ENCODE measurements around the gene BUD31.

The BUD31 gene

DNA sequence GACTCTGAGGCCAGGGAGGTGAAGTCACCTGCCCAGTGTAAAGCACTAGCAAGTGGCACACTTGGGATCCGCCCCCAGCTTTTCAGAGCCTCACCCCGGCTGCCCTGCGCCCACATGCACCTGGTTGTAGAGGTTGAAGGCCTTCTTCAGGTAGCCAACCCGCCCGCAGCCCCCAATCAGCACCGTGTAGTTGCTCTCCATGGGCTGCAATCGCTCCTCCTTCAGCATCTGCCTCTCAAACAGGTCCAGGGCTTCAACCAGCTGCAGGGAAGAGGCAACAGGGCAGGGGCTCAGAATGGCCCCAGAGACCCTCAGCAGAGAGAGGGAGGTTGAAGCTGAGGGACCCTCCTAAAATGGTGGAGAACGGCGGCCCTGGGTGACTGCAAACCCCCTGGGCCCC lies 24.4 kb downstream of the BUD31 start:
- no peak for DNase-seq (ENCODE audit: low read depth)

DNA sequence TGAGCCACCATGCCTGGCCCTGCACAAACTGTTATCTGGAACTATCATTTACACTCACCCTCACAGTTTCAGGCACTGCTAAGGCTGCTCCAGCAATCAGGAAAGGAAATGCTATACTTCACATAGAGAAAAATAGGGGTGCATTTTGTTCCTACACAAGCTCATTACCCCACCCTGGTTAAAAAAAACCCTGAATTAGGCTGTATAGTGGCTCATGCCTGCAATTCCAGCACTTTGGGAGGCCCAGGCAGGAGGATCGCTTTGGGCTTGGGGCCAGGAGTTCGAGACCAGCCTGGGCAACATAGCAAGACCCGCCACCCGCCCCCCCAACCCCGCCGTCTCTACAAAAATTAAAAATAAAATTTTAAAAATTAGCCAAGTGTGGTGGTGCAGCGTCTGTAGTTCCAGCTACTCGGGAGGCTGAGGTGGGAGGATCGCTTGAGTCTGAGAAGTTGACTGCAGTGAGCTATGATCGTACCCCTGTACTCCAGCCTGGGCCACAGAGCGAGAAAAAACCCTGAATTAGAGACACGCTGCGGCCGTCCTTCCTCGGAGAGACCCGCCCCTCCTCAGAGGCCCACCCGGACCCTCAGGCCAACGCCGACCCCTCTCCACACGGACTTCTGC lies 29.3 kb downstream of the BUD31 start:
- peak; percentile 6 for DNase-seq (ENCODE audit: low read depth)

DNA sequence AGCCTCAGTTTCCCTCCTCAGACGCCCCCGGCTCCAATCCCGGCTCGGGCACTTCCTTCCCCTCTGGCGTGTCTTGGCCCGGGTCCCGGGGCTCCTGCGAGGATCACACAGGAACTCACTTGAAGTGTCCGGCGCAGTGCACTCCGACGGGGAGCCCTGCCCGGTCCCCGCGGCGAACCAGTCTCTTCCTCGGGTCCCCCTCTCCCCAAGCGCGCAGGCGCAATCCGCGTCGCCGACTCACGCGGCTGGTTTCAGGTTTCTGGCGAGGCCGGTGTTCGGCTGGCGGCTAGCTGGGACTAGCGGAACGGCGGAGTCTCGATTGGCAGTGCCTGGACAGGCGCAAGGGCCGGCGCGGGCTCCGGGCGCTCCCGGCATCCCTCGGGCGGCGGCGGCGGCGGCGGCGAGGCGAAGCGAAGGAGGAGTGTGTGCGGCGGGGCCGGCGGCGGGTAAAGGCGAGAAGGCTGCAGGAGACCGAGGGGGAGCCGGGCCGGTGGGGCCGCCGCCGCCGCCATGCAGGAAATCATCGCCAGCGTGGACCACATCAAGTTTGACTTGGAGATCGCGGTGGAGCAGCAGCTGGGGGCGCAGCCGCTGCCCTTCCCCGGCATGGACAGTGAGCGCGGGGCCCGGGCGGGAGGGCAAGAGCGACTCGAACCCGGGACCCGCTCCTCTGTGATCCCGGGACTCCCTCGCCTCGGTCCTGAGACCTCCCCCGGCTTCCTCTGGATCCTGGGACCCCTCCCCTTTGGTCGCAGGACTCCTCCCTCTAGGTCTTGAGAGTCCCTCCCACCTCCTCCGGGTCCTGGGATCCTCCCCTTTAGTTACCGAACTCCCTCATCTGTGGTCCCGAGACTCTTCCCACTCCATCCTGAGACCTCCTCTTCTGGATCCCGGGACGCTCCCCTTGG lies 30.1 kb downstream of the BUD31 start, which contains the start of the genes CPSF4 and PTCD1:
Gene CPSF4 (plus strand): TSS at position 371 of the 908 bp plus-strand sequence. CDS start 140 bp downstream, at position 511.
Gene PTCD1 (minus strand): TSS at position 226 of the 908 bp plus-strand sequence. CDS start 3,556 bp downstream, outside the sequence.
- DNase-seq (ENCODE audit: low read depth) = peak; percentile 91

DNA sequence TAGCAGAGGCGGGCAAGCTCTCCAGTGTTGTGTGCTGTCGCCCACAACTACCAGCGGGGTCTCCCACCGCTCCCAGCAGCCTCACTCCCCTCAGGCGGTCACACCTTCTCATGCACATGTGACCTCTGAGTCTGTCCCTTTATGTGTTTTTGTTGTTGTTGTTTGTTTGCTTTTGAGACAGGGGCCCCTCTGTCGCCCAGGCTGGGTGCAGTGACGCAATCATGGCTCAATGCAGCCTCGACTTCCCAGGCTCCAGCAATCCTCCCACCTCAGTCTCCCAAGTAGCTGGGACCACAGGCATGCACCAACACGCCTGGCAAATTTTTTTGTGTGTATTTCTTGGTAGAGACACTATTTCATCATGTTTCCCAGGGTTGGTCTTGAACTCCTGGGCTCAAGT lies 31.4 kb downstream of the BUD31 start:
- DNase-seq (ENCODE audit: low read depth) = peak; percentile 62

DNA sequence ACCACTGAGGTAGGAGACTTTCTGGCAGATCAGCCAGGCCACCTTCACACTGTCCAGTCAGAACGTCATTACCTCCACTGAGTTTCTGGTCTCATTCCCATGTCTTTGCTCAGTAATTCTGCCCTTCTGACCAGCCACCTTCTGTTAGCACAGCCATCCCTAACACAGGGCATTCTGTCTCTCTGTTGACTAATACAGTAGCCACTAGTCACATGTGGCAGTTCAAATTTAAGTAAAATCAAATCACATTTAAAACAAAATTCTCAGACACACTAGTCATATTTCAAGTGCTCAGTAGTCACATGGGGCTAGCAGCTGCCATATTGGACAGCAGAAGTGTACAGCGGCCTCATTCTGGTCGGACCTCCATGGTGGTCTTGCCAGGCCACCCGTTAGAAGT lies 37.3 kb downstream of the BUD31 start:
- no peak for DNase-seq (ENCODE audit: low read depth)

DNA sequence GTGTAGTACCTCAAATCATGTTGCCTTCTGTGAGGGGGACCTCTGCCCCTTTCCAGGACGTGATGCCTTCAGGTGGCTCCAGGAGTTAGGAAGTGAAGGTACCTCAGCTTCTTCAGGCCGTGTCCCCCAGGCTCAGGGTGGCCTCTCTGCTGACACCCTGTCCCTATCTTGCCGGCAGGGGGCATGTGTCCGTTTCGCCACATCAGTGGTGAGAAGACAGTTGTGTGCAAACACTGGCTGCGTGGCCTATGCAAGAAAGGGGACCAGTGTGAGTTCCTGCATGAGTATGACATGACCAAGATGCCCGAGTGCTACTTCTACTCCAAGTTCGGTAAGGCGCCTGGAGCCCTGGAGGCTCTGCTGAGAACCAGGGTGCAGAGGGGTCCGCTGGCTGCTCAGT lies 39.2 kb downstream of the BUD31 start:
- no peak for DNase-seq (ENCODE audit: low read depth)

DNA sequence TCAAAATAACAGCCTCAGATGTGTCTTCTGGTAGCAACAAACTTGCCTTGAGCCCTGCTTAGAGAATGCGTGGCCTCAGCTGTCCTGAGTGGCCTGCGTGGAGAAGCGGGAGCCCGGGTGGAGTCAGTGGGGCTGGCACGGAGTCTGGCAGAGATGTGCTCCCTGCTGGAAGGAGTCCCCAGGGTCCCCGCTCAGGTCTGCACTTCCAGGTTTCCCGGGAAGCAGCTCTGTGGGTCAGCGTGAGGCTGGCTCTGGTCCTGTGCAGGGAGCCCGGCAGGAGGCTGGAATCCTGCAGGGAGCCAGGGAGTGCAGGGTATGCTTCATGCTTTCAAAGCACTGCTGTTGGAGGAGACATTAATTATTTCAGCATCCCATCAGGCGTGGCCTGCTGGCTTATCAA lies 40.1 kb downstream of the BUD31 start:
- no peak for DNase-seq (ENCODE audit: low read depth)

DNA sequence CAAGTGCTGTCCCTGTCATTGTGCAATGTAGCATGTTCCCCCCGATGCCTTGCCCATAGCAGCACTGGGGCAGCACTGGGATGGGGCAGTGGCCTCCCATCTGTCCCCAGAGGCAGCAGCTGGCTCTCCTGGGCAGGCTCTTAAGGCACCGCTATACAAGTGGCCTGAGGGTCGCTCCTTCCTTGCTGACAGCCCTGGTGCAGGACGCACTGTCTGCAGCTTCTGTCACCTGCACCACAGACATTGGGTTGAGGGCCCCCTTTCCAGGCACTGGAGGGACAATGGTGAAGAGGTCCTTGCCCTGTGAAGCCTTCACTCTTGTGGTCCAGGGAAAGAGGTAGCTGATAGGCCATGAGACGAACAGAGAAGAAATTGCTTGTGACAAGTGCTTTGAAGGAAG lies 40.6 kb downstream of the BUD31 start:
- no peak for DNase-seq (ENCODE audit: low read depth)

DNA sequence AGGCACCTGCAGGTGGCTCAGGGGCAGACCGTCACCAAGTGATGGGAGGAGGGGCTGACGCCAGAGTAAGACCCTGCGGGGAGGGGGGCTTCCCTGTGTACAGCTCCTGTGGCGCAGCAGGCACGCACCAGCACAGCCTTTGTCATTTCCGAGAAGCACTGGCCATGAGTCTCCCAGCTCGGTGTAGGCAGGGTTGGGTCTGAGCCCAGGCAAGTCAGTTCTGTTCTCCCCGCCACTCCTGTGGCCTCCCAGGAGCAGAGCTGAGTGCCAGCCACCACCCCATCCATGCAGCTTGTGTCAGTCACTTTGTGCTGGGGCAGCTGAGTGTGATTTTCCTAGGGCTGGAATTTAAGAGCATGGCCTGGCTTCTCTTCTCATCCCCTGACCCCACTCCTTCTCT lies 43.2 kb downstream of the BUD31 start:
- no peak for DNase-seq (ENCODE audit: low read depth)

DNA sequence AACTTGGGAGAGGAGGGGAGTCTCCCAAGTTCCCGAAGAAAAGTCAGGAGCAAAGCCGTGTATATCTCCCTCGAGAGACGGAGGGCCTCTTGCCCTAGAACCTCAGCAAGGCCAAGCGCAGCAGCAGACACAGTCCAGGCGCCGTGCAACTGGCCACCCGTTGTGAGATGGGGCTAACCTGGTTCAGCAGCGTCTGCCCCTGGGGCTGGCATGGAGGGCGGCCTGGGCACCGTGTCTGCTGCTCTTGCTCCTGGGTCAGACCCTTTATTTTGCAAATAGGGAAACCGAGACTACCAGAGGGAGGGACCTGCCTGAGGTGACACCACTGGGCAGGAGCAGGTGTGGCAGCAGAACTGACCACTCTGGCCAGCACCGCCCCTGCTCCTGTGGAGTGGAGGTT lies 43.8 kb downstream of the BUD31 start:
- DNase-seq (ENCODE audit: low read depth) = no peak

DNA sequence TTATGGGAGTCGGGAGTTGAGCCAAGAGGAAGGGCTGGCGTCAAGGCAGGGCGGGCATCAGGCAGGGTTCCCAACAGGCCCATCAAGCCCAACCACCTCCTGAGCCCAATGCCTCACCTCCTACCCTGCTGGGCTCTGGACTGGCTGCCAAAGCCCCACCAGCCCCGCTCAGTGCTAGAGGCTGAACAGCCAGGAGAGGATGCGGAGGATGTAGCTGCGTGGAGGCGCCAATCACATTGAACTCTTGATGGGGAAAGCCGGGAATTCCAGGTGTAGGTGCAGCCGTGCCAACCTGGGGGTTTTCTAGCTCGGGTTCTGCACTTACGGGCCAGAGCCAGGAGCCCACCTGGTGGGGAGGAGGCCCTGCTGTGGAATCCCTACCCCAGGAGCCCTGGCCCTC lies 44.3 kb downstream of the BUD31 start:
- no peak for DNase-seq (ENCODE audit: low read depth)

DNA sequence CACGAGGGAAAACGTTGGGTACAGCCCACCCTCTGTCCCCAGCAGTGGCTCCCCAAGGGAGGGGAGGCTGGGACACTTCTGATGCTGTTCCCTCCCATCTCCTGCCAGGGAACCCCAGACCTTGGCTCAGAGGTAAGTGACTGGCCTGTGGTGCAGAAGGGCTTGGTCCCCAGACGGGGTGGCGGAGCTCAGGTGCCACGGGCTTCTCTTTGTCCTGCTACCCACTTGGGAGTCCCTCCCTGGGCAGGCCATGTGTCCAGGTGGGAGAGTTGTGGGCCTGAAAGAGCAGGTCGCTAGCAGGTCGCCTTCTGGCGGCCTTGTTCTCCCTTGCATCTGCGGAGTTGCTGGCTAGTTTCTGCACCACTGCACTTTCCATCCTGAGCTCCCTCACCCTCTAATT lies 47.1 kb downstream of the BUD31 start:
- DNase-seq (ENCODE audit: low read depth) = no peak

DNA sequence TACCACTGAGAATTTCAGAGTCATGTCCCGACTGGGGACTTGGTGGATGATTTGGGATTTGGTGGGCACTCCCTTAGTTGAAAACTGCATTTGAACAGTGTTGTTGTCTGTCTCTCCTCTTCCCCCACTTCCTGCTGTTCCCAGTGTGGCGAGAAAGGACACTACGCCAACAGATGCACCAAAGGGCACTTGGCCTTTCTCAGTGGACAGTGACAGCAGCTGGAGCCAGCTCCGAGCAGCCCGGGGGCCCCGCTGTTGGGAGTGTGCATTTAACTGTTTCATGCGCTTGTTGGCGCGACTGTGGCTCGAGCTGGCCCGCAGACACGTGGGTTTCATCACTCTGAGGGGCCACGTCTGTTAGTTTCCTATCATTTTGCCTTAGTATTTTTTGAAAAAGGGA lies 47.5 kb downstream of the BUD31 start:
- no peak for DNase-seq (ENCODE audit: low read depth)

DNA sequence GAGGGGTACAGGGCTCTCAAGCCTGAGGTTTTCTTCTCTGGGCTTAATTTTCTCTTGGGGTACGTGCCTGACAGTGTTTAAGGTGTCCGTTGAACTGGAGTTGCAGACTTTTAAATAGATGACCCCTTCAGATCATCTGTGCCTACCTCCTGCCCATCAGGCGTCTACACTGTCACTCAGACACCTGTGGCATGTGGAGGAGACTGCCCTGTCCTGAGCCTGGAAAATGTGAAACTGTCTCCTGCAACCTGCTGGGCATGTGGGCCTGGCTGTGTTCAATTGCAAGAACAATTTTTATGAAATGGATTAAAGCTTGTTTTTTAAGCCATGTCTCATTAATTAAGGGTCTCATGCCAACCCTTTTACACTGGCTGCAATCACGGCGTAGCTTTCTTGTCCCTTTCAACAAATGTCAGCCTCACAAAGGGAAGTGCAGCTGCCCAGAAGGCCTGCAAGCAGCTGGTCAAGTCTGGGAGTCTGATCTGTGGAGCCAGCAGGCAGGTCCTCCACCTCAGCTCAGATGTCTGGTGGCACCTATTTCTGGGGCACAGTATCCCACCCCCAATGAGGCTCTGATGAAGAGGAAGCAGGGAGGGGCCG lies 48.4 kb downstream of the BUD31 start:
- DNase-seq (ENCODE audit: low read depth) = no peak

DNA sequence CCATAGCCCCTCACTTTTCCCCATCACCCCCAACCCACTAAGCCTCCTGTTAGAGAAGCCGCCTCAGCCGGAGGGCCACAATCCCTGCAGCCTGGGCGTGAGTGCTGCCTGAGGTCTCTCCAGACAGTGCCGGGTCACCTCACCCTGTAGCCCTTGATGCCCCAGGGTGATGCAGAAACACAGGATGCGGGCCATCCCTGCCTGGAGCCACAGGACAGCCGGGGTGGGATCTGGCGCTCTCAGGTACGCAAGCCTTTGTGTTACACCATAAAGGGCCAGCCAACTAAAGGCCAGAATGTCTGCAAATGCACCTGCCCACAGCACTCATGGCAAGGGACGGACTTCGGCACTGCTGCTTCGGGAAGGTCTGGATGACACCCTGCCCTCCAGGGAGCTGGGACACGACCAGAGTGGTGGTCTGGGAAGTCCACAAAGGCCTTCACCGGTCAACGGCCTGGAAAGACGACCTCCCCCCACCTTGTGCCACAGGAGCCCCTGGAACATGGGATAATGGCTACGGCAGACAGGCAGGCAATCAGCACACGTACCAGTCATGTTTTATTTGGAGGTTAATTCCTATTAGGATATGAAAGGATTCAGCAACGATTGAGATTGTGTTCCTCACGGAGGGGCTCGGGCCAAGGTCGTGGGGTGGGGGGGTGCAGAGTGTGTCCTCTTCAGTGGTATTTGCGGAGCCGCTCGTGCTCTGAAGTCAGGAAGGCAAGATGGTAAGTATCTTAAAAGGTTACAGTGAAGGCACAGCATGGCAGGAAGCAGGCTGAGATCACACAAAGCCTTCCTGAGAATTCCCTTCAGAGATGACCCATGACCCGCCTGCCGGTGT lies 49.1 kb downstream of the BUD31 start:
- DNase-seq (ENCODE audit: low read depth) = no peak

DNA sequence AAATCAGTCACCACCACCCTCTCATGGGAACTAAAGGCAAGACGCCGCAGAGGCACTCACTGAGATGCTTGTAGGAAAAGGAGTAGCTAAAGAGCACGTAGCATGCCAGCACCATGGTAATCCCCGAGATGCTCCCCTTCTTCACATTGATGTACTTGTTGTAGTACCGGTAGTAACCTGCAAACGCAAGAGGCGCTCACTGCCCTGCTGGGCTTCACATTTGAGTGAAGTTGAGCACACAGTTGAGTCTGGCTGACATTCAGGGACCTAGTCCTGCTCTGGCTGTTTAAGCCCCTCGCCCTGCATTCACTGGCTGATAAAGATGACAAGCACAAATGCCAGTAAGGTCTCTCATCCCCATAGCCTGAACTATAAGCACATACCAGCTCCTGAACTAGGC lies 50.3 kb downstream of the BUD31 start:
- peak; percentile 22 for DNase-seq (ENCODE audit: low read depth)

DNA sequence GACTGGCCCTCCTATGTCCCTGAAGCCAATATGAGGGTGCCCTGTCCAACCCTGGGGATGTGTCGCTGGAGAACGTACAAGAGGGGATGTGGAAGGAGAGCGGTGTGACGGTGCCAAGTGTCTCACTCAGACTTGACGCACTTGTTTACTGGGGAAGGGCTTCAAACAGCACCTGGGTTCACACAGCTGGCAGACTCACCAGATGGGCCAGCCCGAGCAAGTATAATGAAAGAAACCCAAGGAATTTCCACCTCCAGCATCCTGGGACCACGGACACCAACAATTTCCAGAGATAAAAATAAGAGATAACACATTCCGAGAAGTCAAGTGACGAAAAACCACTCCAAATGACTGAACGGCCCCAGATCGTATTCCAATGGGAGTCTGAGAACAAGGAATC lies 51.9 kb downstream of the BUD31 start:
- no peak for DNase-seq (ENCODE audit: low read depth)

DNA sequence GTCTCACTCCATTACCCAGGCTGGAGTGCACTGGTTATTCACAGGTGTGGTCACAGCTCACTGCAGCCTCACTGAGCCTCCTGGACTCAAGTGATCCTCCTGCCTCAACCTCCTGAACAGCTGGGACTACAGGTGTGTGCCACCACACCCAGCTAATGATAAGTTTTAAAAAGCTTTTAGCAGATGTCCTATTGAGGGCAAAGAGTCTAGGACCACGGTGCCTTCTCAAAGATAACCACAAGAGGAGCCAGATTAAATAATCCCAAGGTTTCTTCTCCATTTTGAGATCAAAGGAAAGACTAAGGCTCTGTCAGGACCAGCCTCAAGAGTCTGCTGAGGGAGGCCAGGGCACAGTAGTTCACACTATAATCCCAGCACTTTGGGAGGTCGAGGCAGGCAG lies 52.5 kb downstream of the BUD31 start:
- DNase-seq (ENCODE audit: low read depth) = no peak

DNA sequence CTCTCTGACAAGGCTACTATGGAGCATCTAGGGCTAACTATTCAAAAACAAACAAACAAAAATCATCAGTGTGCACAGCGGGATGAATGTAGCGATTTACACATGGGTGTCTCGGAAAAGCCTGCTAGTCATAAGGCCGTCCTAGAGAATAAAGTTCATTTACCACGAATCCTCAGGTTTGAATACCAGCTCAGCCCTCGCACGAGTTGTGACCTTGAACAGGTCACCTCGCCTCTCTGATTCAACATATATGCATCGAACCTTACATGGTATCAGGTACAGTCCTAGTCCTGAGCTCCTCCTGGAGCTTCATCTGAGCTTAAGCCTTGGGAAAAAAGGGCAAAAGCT lies 56.6 kb downstream of the BUD31 start:
- DNase-seq (ENCODE audit: low read depth) = no peak

DNA sequence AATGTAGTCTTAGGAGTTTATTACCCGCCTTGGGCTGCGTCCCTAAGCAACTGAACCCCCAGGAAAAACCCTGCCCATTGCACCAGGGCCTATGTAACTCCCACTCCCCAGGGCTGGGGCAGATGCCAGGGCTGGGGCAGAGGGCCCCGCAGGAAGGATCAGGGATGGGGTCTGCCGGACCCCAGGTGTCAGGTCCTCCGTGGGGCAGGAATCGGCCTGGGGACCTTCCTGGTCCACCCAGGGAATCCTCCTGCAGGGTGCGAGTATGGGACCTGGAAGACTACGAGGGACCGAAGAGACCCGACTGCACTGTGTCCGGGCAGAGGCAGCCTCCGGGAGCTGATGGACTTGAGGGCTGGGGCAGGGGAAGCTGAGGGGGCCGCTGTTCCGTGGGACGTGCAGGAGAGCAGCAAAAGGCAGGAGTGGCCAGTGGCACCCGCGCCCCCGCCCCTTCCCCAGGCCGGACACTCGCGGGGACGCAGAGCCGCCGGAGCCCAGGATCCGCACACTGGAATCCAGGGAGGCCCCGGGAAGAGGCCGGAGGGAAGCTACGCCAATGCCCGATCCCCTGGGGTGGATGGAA lies 59.7 kb downstream of the BUD31 start:
- no peak for DNase-seq (ENCODE audit: low read depth)
